Upper lobe of left lung (tissue), 4 donors: ENCODE results near the gene HNRNPM.

Source experiments
- CTCF ChIP-seq, 6 experiments: fragments of 450-650 bp in 4 of 6; fragments of 200-600 bp in 2 of 6; sonication (generic) in 2 of 6; IDR thresholded peaks; one replicate each; pipeline ENCODE4 v1.5.1; 2016 to 2019; ENCODE audit warnings: antibody characterized with exemption in 6 of 6
- EP300 ChIP-seq, 4 donors: sonication (generic); formaldehyde crosslinking; IDR thresholded peaks; one replicate each; pipeline ENCODE4 v1.5.1; 2017; ENCODE audit warnings: antibody characterized with exemption in 4 of 4, control low read depth in 2 of 4
- POLR2A ChIP-seq, 4 donors: fragments of 450-650 bp; IDR thresholded peaks; one replicate each; pipeline ENCODE4 v1.5.1; 2016 to 2017; ENCODE audit warnings: antibody characterized with exemption in 4 of 4, mild to moderate bottlenecking in 2 of 4
- POLR2AphosphoS5 ChIP-seq, 2 donors: sonication (generic); formaldehyde crosslinking; IDR thresholded peaks; one replicate each; pipeline ENCODE4 v1.5.1; 2017; ENCODE audit warnings: antibody characterized with exemption in 2 of 2

GRCh38 chr19:8473648-8474476 lies 29.1 kb downstream of the HNRNPM start:
- TF ChIP-seq CTCF (IDR thresholded peaks at IDR 0.05) (no peak), POLR2A (IDR thresholded peaks at IDR 0.05) (no peak), POLR2AphosphoS5 (IDR thresholded peaks at IDR 0.05) (no peak), EP300 (IDR thresholded peaks at IDR 0.05) (no peak)
